Neuronal stem cell (in vitro differentiated cells): ENCODE measurements around the gene SYT1.

ENCODE experiments used
- DNase-seq: peaks from one replicate; pipeline ENCODE4 v3.0.0-alpha.2; 2013; ENCODE audit warnings: low spot score
- H2AFZ ChIP-seq: one replicate; pipeline ENCODE4 v1.6.1; 2013; ENCODE audit warnings: mild to moderate bottlenecking, low read length, inconsistent platforms
- H2AK5ac ChIP-seq: 2 replicates; pipeline ENCODE4 v1.6.1; 2013; ENCODE audit warnings: low read depth, mild to moderate bottlenecking, inconsistent platforms, low read length, moderate library complexity, mixed read lengths
- H2BK120ac ChIP-seq: 2 replicates; pipeline ENCODE4 v1.6.1; 2013; ENCODE audit warnings: low read depth, mild to moderate bottlenecking, inconsistent platforms, low read length, moderate library complexity, mixed read lengths
- H2BK12ac ChIP-seq: one replicate; pipeline ENCODE4 v1.6.1; 2013; ENCODE audit warnings: low read length, inconsistent platforms
- H2BK15ac ChIP-seq: 2 replicates; pipeline ENCODE4 v1.6.1; 2013; ENCODE audit warnings: mild to moderate bottlenecking, low read length, inconsistent platforms, mixed read lengths
- H2BK5ac ChIP-seq: one replicate; pipeline ENCODE4 v1.6.1; 2013; ENCODE audit warnings: inconsistent platforms, mild to moderate bottlenecking, low read length, moderate library complexity
- H3K14ac ChIP-seq: one replicate; pipeline ENCODE4 v1.6.1; 2013; ENCODE audit warnings: low read length, inconsistent platforms
- H3K18ac ChIP-seq: 2 replicates; pipeline ENCODE4 v1.6.1; 2013; ENCODE audit warnings: low read length, inconsistent platforms
- H3K23ac ChIP-seq: 2 replicates; pipeline ENCODE4 v1.6.1; 2013; ENCODE audit warnings: low read depth, mild to moderate bottlenecking, mixed read lengths, low read length, inconsistent platforms; ENCODE audit not compliant: poor library complexity
- H3K27ac ChIP-seq: replicated peaks from 3 replicates; pipeline ENCODE4 v1.5.1; 2013; ENCODE audit warnings: low read length, inconsistent platforms
- H3K27me3 ChIP-seq, 3 experiments: 2 replicates each; pipeline ENCODE4 v1.6.1; 2013; ENCODE audit warnings: low read length in 3 of 3, mild to moderate bottlenecking in 2 of 3, inconsistent platforms in 1 of 3, low read depth in 1 of 3, mixed read lengths in 1 of 3, moderate library complexity in 1 of 3; ENCODE audit not compliant: control insufficient read depth in 3 of 3, insufficient read depth in 3 of 3
- H3K36me3 ChIP-seq, 2 donors: replicated peaks in 1 of 2; 2 replicates each; pipeline ENCODE4 v1.6.1; 2013; ENCODE audit warnings: low read length in 2 of 2; ENCODE audit not compliant: control insufficient read depth in 2 of 2, insufficient read depth in 2 of 2
- H3K4ac ChIP-seq: 2 replicates; pipeline ENCODE4 v1.6.1; 2013; ENCODE audit warnings: inconsistent platforms, mild to moderate bottlenecking, low read length, moderate library complexity
- H3K4me1 ChIP-seq, 2 donors: 1 replicate in 1 of 2; 2 replicates in 1 of 2; pipeline ENCODE4 v1.6.1; 2013; ENCODE audit warnings: low read length in 2 of 2, low read depth in 1 of 2; ENCODE audit not compliant: control insufficient read depth in 2 of 2, insufficient read depth in 1 of 2
- H3K4me2 ChIP-seq: one replicate; pipeline ENCODE4 v1.6.1; 2013; ENCODE audit warnings: mild to moderate bottlenecking, low read length, inconsistent platforms; ENCODE audit not compliant: insufficient read depth, poor library complexity, severe bottlenecking
- H3K4me3 ChIP-seq, 2 donors: 2 replicates each; pipeline ENCODE4 v1.5.1; 2013; ENCODE audit warnings: low read length in 2 of 2, mild to moderate bottlenecking in 2 of 2, inconsistent platforms in 1 of 2, moderate library complexity in 1 of 2
- H3K79me1 ChIP-seq: one replicate; pipeline ENCODE4 v1.6.1; 2013; ENCODE audit warnings: low read depth, mild to moderate bottlenecking, inconsistent platforms, low read length, moderate library complexity
- H3K9ac ChIP-seq: one replicate; pipeline ENCODE4 v1.6.1; 2013; ENCODE audit warnings: mild to moderate bottlenecking, low read depth, low read length, inconsistent platforms; ENCODE audit not compliant: poor library complexity
- H3K9me3 ChIP-seq, 2 donors: replicated peaks in 1 of 2; 2 replicates each; pipeline versions ENCODE3 to v1.6.1; 2013; ENCODE audit warnings: low read length in 2 of 2, mild to moderate bottlenecking in 2 of 2, inconsistent platforms in 1 of 2, low read depth in 1 of 2, mixed read lengths in 1 of 2, moderate library complexity in 1 of 2; ENCODE audit not compliant: control insufficient read depth in 2 of 2, insufficient read depth in 1 of 2
- H4K8ac ChIP-seq: one replicate; pipeline ENCODE4 v1.6.1; 2013; ENCODE audit warnings: low read depth, mild to moderate bottlenecking, inconsistent platforms, low read length, moderate library complexity
- H4K91ac ChIP-seq: one replicate; pipeline ENCODE4 v1.6.1; 2013; ENCODE audit warnings: low read length, low read depth, mild to moderate bottlenecking, inconsistent platforms; ENCODE audit not compliant: poor library complexity
- WGBS, 2 donors: extraction: QIAGEN DNeasy Blood & Tissue Kit; methylation state at CpG; one replicate each; pipeline ENCODE4 v1.1.7; 2013; ENCODE audit warnings: missing lambda C conversion rate in 2 of 2, mixed read lengths in 1 of 2; ENCODE audit not compliant: insufficient read length in 2 of 2, insufficient replicate concordance in 1 of 2; ENCODE audit errors: extremely low coverage in 2 of 2; 5-methylcytosine and 5-hydroxymethylcytosine counted together

The SYT1 gene

GRCh38 chr12:78928200-78929074, 63.9 kb downstream of the SYT1 start:
- Histone ChIP-seq H3K79me1 (peaks cover 2% of the 10 kb centered on the region), H2AK5ac (no peak overlapping the region), H2BK5ac (no peak overlapping the region), H3K9ac (no peak overlapping the region), H3K23ac (no peak overlapping the region), H3K4me2 (no peak overlapping the region), H2BK12ac (no peak overlapping the region), H3K27me3 (no peaks in the 10 kb centered on the region), H4K91ac (no peak overlapping the region), H3K14ac (no peak overlapping the region), H2BK120ac (no peak overlapping the region), H3K9me3 (no peaks in the 10 kb centered on the region), H3K4me1 (no peaks in the 10 kb centered on the region), H3K27ac (no peak overlapping the region), H3K18ac (no peak overlapping the region), H4K8ac (no peak overlapping the region), H3K36me3 (peaks cover 0 to 2% of the 10 kb centered on the region in 2 donors), H3K4ac (no peak overlapping the region), H2AFZ (no peak overlapping the region), H2BK15ac (no peak overlapping the region), H3K4me3 (no peak overlapping the region)
- no peak for DNase-seq
- WGBS, 2 donors = no CpG with 5 or more reads among the region's 5 CpGs

GRCh38 chr12:78929075-78929418, 64.5 kb downstream of the SYT1 start:
- no peak overlapping the region for H4K91ac ChIP-seq
- DNase-seq = no peak
- H3K9me3 ChIP-seq = no peaks in the 10 kb centered on the region
- H3K4me3 ChIP-seq = no peak overlapping the region
- H3K27ac ChIP-seq = no peak overlapping the region
- H2BK120ac ChIP-seq = no peak overlapping the region
- H3K18ac ChIP-seq = no peak overlapping the region
- no peak overlapping the region for H3K23ac ChIP-seq
- H3K4me1 ChIP-seq = no peaks in the 10 kb centered on the region
- no peak overlapping the region for H3K4me2 ChIP-seq
- no peak overlapping the region for H2AK5ac ChIP-seq
- H2BK15ac ChIP-seq = no peak overlapping the region
- no CpG with 5 or more reads among the region's 7 CpGs for WGBS, 2 donors
- peaks cover 2% of the 10 kb centered on the region for H3K79me1 ChIP-seq
- H3K14ac ChIP-seq = no peak overlapping the region
- H3K9ac ChIP-seq = no peak overlapping the region
- H3K36me3 ChIP-seq = peaks cover 0 to 2% of the 10 kb centered on the region in 2 donors
- no peak overlapping the region for H2BK5ac ChIP-seq
- no peaks in the 10 kb centered on the region for H3K27me3 ChIP-seq
- no peak overlapping the region for H4K8ac ChIP-seq
- no peak overlapping the region for H2BK12ac ChIP-seq
- H3K4ac ChIP-seq = no peak overlapping the region
- H2AFZ ChIP-seq = no peak overlapping the region

GRCh38 chr12:78931466-78931990, 67.0 kb downstream of the SYT1 start:
- no peaks in the 10 kb centered on the region for H3K27me3 ChIP-seq
- H3K9ac ChIP-seq = no peak overlapping the region
- H3K4ac ChIP-seq = no peak overlapping the region
- no peaks in the 10 kb centered on the region for H3K9me3 ChIP-seq
- no peak overlapping the region for H2BK12ac ChIP-seq
- no peak overlapping the region for H2BK120ac ChIP-seq
- H3K4me2 ChIP-seq = no peak overlapping the region
- no peak overlapping the region for H3K27ac ChIP-seq
- no peak overlapping the region for H3K4me3 ChIP-seq
- no peak overlapping the region for H4K8ac ChIP-seq
- WGBS, 2 donors = no CpG with 5 or more reads among the region's 1 CpG
- no peaks in the 10 kb centered on the region for H3K4me1 ChIP-seq
- H2BK5ac ChIP-seq = no peak overlapping the region
- H3K36me3 ChIP-seq = peaks cover 0 to 2% of the 10 kb centered on the region in 2 donors
- H4K91ac ChIP-seq = no peak overlapping the region
- no peak overlapping the region for H2BK15ac ChIP-seq
- H3K23ac ChIP-seq = no peak overlapping the region
- DNase-seq = no peak
- H2AFZ ChIP-seq = no peak overlapping the region
- no peak overlapping the region for H3K18ac ChIP-seq
- H2AK5ac ChIP-seq = no peak overlapping the region
- no peak overlapping the region for H3K14ac ChIP-seq
- peaks cover 4% of the 10 kb centered on the region for H3K79me1 ChIP-seq

GRCh38 chr12:78933014-78933413, 68.4 kb downstream of the SYT1 start:
- H2AFZ ChIP-seq = no peak overlapping the region
- H4K8ac ChIP-seq = no peak overlapping the region
- no peak overlapping the region for H3K23ac ChIP-seq
- no peaks in the 10 kb centered on the region for H3K27me3 ChIP-seq
- no CpG with 5 or more reads among the region's 2 CpGs for WGBS, 2 donors
- H3K14ac ChIP-seq = no peak overlapping the region
- no peak overlapping the region for H3K4me3 ChIP-seq
- DNase-seq = no peak
- H3K4me2 ChIP-seq = no peak overlapping the region
- no peak overlapping the region for H3K4ac ChIP-seq
- no peak overlapping the region for H2BK12ac ChIP-seq
- H3K27ac ChIP-seq = no peak overlapping the region
- peaks cover 2% of the 10 kb centered on the region for H3K79me1 ChIP-seq
- H3K9ac ChIP-seq = no peak overlapping the region
- H3K18ac ChIP-seq = no peak overlapping the region
- no peaks in the 10 kb centered on the region for H3K9me3 ChIP-seq
- H2BK15ac ChIP-seq = no peak overlapping the region
- H4K91ac ChIP-seq = no peak overlapping the region
- no peak overlapping the region for H2BK120ac ChIP-seq
- H2AK5ac ChIP-seq = no peak overlapping the region
- H3K4me1 ChIP-seq = no peaks in the 10 kb centered on the region
- peaks cover 0 to 2% of the 10 kb centered on the region in 2 donors for H3K36me3 ChIP-seq
- no peak overlapping the region for H2BK5ac ChIP-seq
